Measurements from ENCODE around the gene NTRK3. TPM values are rescaled to one million over a fixed set of nuclear protein-coding genes. Genes with fewer than 3 reads are reported as not detected.

NTRK3 gene
- total and polyA plus RNA-seq, 4 experiments from 2014 or later = 0.67 TPM; not detected in 3

GRCh38 chr15:87986776-87987175 is 269.8 kb downstream of the NTRK3 start:
- Mint-ChIP-seq H3K4me1 (no peaks in the 10 kb centered on the region), H3K27me3 (peaks cover 0 to 5% of the 10 kb centered on the region in 2 donors), H3K4me3 (no peak overlapping the region), H3K27ac (no peak overlapping the region), H3K9me3 (peaks cover 0 to 4% (median 0%) of the 10 kb centered on the region in 8 donors), H3K36me3 (no peaks in the 10 kb centered on the region)
- no peaks in the 10 kb centered on the region for H3K36me3 ChIP-seq (ENCODE audit: insufficient read depth, low read length)
- DNase-seq = no peak
- no peaks in the 10 kb centered on the region for H3K4me1 ChIP-seq (ENCODE audit: insufficient read depth, low read length)
- H3K27ac ChIP-seq (ENCODE audit: low read depth, low read length) = no peak overlapping the region
- intact Hi-C loops (cut with micrococcal nuclease) = no loop called here
- no peaks in the 10 kb centered on the region for H3K9me3 ChIP-seq (ENCODE audit: control insufficient read depth in 1 of 2, low read length in 2 of 2)
- CTCF ChIA-PET (ENCODE audit: partially characterized antibody) = no interaction called here
- POLR2A ChIA-PET (ENCODE audit: partially characterized antibody) = no interaction called here
- no peak overlapping the region for H3K4me3 ChIP-seq (ENCODE audit: low read length in 2 of 2)
- no peaks in the 10 kb centered on the region for H3K27me3 ChIP-seq (ENCODE audit: insufficient read depth, low read length)

DNA sequence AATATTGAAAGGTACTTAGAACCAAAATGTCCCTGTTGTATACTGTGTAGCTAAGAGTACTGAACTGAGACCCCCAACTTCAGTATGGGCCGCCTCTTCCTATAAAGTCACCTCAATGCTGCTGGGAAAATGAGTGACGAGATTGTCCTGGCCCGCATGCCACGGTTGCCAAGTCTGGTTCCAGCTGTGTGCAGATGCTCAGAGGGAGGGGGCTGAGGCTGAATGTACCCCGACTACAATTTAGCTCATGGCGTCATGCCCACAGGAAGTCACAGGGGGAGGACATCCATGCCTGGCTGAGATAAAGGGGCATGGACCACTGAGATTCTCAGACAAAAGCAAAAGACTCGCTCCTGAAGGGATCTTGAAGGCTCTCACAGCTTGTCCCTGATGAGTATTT is 271.1 kb downstream of the NTRK3 start:
- no peaks in the 10 kb centered on the region for H3K4me1 Mint-ChIP-seq
- intact Hi-C loops (cut with micrococcal nuclease) = no loop called here
- Histone ChIP-seq H3K27me3 (ENCODE audit: insufficient read depth, low read length) (no peaks in the 10 kb centered on the region), H3K4me1 (ENCODE audit: insufficient read depth, low read length) (no peaks in the 10 kb centered on the region), H3K36me3 (ENCODE audit: insufficient read depth, low read length) (no peaks in the 10 kb centered on the region), H3K27ac (ENCODE audit: low read depth, low read length) (no peak overlapping the region), H3K4me3 (ENCODE audit: low read length in 2 of 2) (no peak overlapping the region), H3K9me3 (ENCODE audit: control insufficient read depth in 1 of 2, low read length in 2 of 2) (no peaks in the 10 kb centered on the region)
- no peak overlapping the region for H3K4me3 Mint-ChIP-seq
- CTCF ChIA-PET (ENCODE audit: partially characterized antibody) = no interaction called here
- DNase-seq = no peak
- POLR2A ChIA-PET (ENCODE audit: partially characterized antibody) = no interaction called here
- peaks cover 0 to 5% of the 10 kb centered on the region in 2 donors for H3K27me3 Mint-ChIP-seq
- peak overlapping the region in 1 of 7 donors; percentile 52 for H3K27ac Mint-ChIP-seq
- H3K9me3 Mint-ChIP-seq = peaks cover 0 to 6% (median under 1%) of the 10 kb centered on the region in 8 donors
- H3K36me3 Mint-ChIP-seq = no peaks in the 10 kb centered on the region

- DNase-seq = no peak
- no peaks in the 10 kb centered on the region for H3K9me3 ChIP-seq (ENCODE audit: control insufficient read depth in 1 of 2, low read length in 2 of 2)
- intact Hi-C loops (cut with micrococcal nuclease) = no loop called here
- ChIA-PET POLR2A (ENCODE audit: partially characterized antibody) (no interaction called here), CTCF (ENCODE audit: partially characterized antibody) (no interaction called here)
- no peaks in the 10 kb centered on the region for H3K4me1 Mint-ChIP-seq
- no peak overlapping the region for H3K27ac Mint-ChIP-seq
- peaks cover 0 to 6% (median under 1%) of the 10 kb centered on the region in 8 donors for H3K9me3 Mint-ChIP-seq
- no peaks in the 10 kb centered on the region for H3K36me3 Mint-ChIP-seq
- H3K27me3 ChIP-seq (ENCODE audit: insufficient read depth, low read length) = no peaks in the 10 kb centered on the region
- no peak overlapping the region for H3K4me3 Mint-ChIP-seq
- H3K27me3 Mint-ChIP-seq = peaks cover 0 to 5% of the 10 kb centered on the region in 2 donors
- no peaks in the 10 kb centered on the region for H3K4me1 ChIP-seq (ENCODE audit: insufficient read depth, low read length)
- H3K36me3 ChIP-seq (ENCODE audit: insufficient read depth, low read length) = no peaks in the 10 kb centered on the region
- H3K27ac ChIP-seq (ENCODE audit: low read depth, low read length) = no peak overlapping the region
- no peak overlapping the region for H3K4me3 ChIP-seq (ENCODE audit: low read length in 2 of 2)
Observed at GRCh38 chr15:87981969-87982368, 274.6 kb downstream of the NTRK3 start.

DNA sequence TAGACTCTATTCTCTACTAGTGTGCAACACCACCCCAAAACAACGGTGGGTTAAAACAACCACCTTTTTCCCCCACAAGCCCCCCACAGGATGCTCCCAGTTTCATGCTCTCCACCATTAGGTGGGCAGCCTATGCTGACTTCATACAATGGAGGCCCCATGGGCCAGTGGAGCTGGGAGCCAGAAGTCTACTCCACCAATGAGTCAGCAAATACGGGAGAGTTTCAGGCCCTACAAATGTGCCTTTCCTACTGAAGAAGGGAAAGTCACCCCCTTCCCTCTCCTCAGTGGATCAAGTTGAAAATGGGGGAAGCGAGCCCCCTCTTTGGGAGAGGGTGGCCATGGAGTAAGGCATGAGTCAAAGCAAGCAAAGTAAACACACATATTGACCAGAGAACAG is 278.6 kb downstream of the NTRK3 start:
- intact Hi-C loops (cut with micrococcal nuclease) = no loop called here
- H3K36me3 Mint-ChIP-seq = no peaks in the 10 kb centered on the region
- H3K4me1 Mint-ChIP-seq = no peaks in the 10 kb centered on the region
- no peak for DNase-seq
- Histone ChIP-seq H3K4me1 (ENCODE audit: insufficient read depth, low read length) (no peaks in the 10 kb centered on the region), H3K4me3 (ENCODE audit: low read length in 2 of 2) (no peak overlapping the region), H3K36me3 (ENCODE audit: insufficient read depth, low read length) (no peaks in the 10 kb centered on the region), H3K9me3 (ENCODE audit: control insufficient read depth in 1 of 2, low read length in 2 of 2) (no peaks in the 10 kb centered on the region), H3K27me3 (ENCODE audit: insufficient read depth, low read length) (no peaks in the 10 kb centered on the region), H3K27ac (ENCODE audit: low read depth, low read length) (no peak overlapping the region)
- H3K27ac Mint-ChIP-seq = no peak overlapping the region
- no peak overlapping the region for H3K4me3 Mint-ChIP-seq
- peaks cover 0 to 6% (median 0%) of the 10 kb centered on the region in 8 donors for H3K9me3 Mint-ChIP-seq
- ChIA-PET CTCF (ENCODE audit: partially characterized antibody) (no interaction called here), POLR2A (ENCODE audit: partially characterized antibody) (no interaction called here)
- H3K27me3 Mint-ChIP-seq = no peaks in the 10 kb centered on the region

DNA sequence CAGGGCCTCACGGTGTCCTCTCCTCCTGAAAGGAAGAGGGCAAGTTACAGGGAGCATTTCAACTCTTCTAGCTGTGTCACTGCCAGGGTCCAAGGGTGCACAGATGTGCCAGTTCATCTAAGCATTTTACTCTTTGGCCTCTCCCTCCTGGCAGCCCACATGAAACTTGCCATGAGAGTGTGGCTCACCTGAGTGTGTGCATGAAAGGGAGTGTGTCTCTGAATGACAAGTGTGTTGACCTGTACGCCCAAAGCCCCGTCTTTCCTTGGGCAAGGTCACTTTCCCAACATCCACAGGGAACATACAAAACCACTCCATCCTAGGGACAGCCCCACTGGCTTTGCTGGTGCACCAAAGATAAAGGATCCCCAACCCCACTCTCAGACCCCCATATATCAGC is 280.0 kb downstream of the NTRK3 start:
- no peaks in the 10 kb centered on the region for H3K27me3 Mint-ChIP-seq
- no peak overlapping the region for H3K4me3 Mint-ChIP-seq
- Histone ChIP-seq H3K4me1 (ENCODE audit: insufficient read depth, low read length) (no peaks in the 10 kb centered on the region), H3K27me3 (ENCODE audit: insufficient read depth, low read length) (no peaks in the 10 kb centered on the region), H3K4me3 (ENCODE audit: low read length in 2 of 2) (no peak overlapping the region), H3K27ac (ENCODE audit: low read depth, low read length) (no peak overlapping the region), H3K9me3 (ENCODE audit: control insufficient read depth in 1 of 2, low read length in 2 of 2) (no peaks in the 10 kb centered on the region), H3K36me3 (ENCODE audit: insufficient read depth, low read length) (no peaks in the 10 kb centered on the region)
- intact Hi-C loops (cut with micrococcal nuclease) = no loop called here
- ChIA-PET CTCF (ENCODE audit: partially characterized antibody) (no interaction called here), POLR2A (ENCODE audit: partially characterized antibody) (no interaction called here)
- H3K4me1 Mint-ChIP-seq = no peaks in the 10 kb centered on the region
- H3K27ac Mint-ChIP-seq = peak overlapping the region in 1 of 7 donors; percentile 33
- H3K9me3 Mint-ChIP-seq = peaks cover 0 to 5% (median 0%) of the 10 kb centered on the region in 8 donors
- DNase-seq = no peak
- no peaks in the 10 kb centered on the region for H3K36me3 Mint-ChIP-seq

- Mint-ChIP-seq H3K36me3 (no peaks in the 10 kb centered on the region), H3K27ac (no peak overlapping the region), H3K4me1 (no peaks in the 10 kb centered on the region), H3K9me3 (no peaks in the 10 kb centered on the region), H3K27me3 (peaks cover 0 to 1% of the 10 kb centered on the region in 2 donors), H3K4me3 (no peak overlapping the region)
- no peaks in the 10 kb centered on the region for H3K9me3 ChIP-seq (ENCODE audit: control insufficient read depth in 1 of 2, low read length in 2 of 2)
- H3K36me3 ChIP-seq (ENCODE audit: insufficient read depth, low read length) = no peaks in the 10 kb centered on the region
- ChIA-PET POLR2A (ENCODE audit: partially characterized antibody) (no interaction called here), CTCF (ENCODE audit: partially characterized antibody) (no interaction called here)
- H3K4me3 ChIP-seq (ENCODE audit: low read length in 2 of 2) = no peak overlapping the region
- no peaks in the 10 kb centered on the region for H3K4me1 ChIP-seq (ENCODE audit: insufficient read depth, low read length)
- intact Hi-C loops (cut with micrococcal nuclease) = no loop called here
- no peaks in the 10 kb centered on the region for H3K27me3 ChIP-seq (ENCODE audit: insufficient read depth, low read length)
- H3K27ac ChIP-seq (ENCODE audit: low read depth, low read length) = no peak overlapping the region
- DNase-seq = no peak
Observed at GRCh38 chr15:87973501-87974215, 282.9 kb downstream of the NTRK3 start.

- Histone ChIP-seq H3K27me3 (ENCODE audit: insufficient read depth, low read length) (no peaks in the 10 kb centered on the region), H3K27ac (ENCODE audit: low read depth, low read length) (no peak overlapping the region), H3K36me3 (ENCODE audit: insufficient read depth, low read length) (no peaks in the 10 kb centered on the region), H3K4me3 (ENCODE audit: low read length in 2 of 2) (no peak overlapping the region), H3K9me3 (ENCODE audit: control insufficient read depth in 1 of 2, low read length in 2 of 2) (no peaks in the 10 kb centered on the region), H3K4me1 (ENCODE audit: insufficient read depth, low read length) (no peaks in the 10 kb centered on the region)
- ChIA-PET CTCF (ENCODE audit: partially characterized antibody) (no interaction called here), POLR2A (ENCODE audit: partially characterized antibody) (no interaction called here)
- Mint-ChIP-seq H3K36me3 (no peaks in the 10 kb centered on the region), H3K4me1 (no peaks in the 10 kb centered on the region), H3K27ac (no peak overlapping the region), H3K9me3 (peaks cover 0 to 2% (median 0%) of the 10 kb centered on the region in 8 donors), H3K27me3 (peaks cover 0 to 1% of the 10 kb centered on the region in 2 donors), H3K4me3 (no peak overlapping the region)
- DNase-seq = no peak
- intact Hi-C loops (cut with micrococcal nuclease) = no loop called here
Observed at GRCh38 chr15:87971076-87971475, 285.5 kb downstream of the NTRK3 start.

Measured in CD4-positive, alpha-beta memory T cell (primary cell).